NCI-H128 (cell line): ENCODE results near the gene GTF3C5.

Experiments
- DNase-seq: peaks from one replicate; lab custom pipeline; 2025; ENCODE audit not compliant: unreplicated experiment; lab: John Stamatoyannopoulos, UW

GTF3C5 gene

GRCh38 chr9:133106511-133107244 is 75.9 kb downstream of the GTF3C5 start:
- no peak for DNase-seq

- no peak for DNase-seq
Measured at GRCh38 chr9:133107245-133107722, 76.5 kb downstream of the GTF3C5 start.
